ENCODE results near the gene POLA2. TPM values are rescaled to one million over a fixed set of nuclear protein-coding genes. Genes with fewer than 3 reads are reported as not detected.

Gene POLA2
- total and polyA plus RNA-seq, 4 donors, result 1.5 to 6.1 (median 3.2) TPM

DNA sequence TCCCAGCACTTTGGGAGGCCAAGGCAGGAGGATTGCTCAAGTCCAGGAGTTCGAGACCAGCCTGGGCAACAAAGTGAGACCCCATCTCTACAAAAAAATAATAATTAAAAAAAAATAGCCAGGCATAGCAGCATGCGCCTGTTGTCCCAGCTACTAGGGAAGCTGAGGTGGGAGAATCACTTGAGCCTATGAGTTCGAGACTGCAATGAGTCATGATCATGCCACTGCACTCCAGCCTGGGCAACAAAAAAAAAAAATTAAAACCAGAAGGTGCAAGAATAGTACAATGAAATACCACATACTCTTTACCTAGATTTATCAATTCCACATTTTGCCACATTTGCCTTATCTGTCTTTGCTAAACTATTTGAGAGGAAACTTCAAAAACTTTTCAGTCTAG is 80.1 kb downstream of the POLA2 start:
- 98% methylated on average over 3 of the region's 3 CpGs for WGBS
- no peak overlapping the region for H3K9ac ChIP-seq (ENCODE audit: low read depth in 1 of 2, low read length in 2 of 2)
- TF ChIP-seq YY1 (IDR thresholded peaks at IDR 0.05) (no peak), FOXA1 (IDR thresholded peaks at IDR 0.05) (no peak), TAF1 (conservative IDR thresholded peaks at IDR 0.05) (no peak), GABPA (IDR thresholded peaks at IDR 0.05 in 1 of 2, conservative IDR thresholded peaks at IDR 0.05 in 1 of 2) (no peak), EGR1 (IDR thresholded peaks at IDR 0.05; ENCODE audit: low read depth in 2 of 2) (no peak), RXRA (IDR thresholded peaks at IDR 0.05) (no peak), HNF4A (conservative IDR thresholded peaks at IDR 0.05) (no peak), RAD21 (IDR thresholded peaks at IDR 0.05) (no peak), ATF3 (IDR thresholded peaks at IDR 0.05) (no peak), FOXA2 (IDR thresholded peaks at IDR 0.05) (no peak), ZBTB33 (IDR thresholded peaks at IDR 0.05) (no peak), NR2F2 (IDR thresholded peaks at IDR 0.05) (no peak), HNF4G (IDR thresholded peaks at IDR 0.05) (no peak), JUND (IDR thresholded peaks at IDR 0.05) (no peak), REST (IDR thresholded peaks at IDR 0.05) (no peak), SP1 (IDR thresholded peaks at IDR 0.05) (no peak)
- TF ChIP-seq, protein P1, sequence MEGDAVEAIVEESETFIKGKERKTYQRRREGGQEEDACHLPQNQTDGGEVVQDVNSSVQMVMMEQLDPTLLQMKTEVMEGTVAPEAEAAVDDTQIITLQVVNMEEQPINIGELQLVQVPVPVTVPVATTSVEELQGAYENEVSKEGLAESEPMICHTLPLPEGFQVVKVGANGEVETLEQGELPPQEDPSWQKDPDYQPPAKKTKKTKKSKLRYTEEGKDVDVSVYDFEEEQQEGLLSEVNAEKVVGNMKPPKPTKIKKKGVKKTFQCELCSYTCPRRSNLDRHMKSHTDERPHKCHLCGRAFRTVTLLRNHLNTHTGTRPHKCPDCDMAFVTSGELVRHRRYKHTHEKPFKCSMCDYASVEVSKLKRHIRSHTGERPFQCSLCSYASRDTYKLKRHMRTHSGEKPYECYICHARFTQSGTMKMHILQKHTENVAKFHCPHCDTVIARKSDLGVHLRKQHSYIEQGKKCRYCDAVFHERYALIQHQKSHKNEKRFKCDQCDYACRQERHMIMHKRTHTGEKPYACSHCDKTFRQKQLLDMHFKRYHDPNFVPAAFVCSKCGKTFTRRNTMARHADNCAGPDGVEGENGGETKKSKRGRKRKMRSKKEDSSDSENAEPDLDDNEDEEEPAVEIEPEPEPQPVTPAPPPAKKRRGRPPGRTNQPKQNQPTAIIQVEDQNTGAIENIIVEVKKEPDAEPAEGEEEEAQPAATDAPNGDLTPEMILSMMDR (IDR thresholded peaks at IDR 0.05; ENCODE audit: low read depth, low read length, missing input control), result no peak
- no peak overlapping the region for H3K4me3 ChIP-seq (ENCODE audit: low read depth in 1 of 3, low read length in 3 of 3)
- H3K9me3 ChIP-seq (ENCODE audit: control insufficient read depth in 4 of 4, low read length in 3 of 4), result no peaks in the 10 kb centered on the region
- no peak overlapping the region for H3K27ac ChIP-seq (ENCODE audit: low read depth in 1 of 2, low read length in 2 of 2)
- peaks cover 12 to 61% (median 58%) of the 10 kb centered on the region in 4 donors for H3K36me3 ChIP-seq (ENCODE audit: control insufficient read depth in 4 of 4, insufficient read depth in 3 of 4, low read depth in 1 of 4, low read length in 3 of 4)
- no peaks in the 10 kb centered on the region for H3K4me1 ChIP-seq (ENCODE audit: control insufficient read depth in 4 of 4, insufficient read depth in 4 of 4, low read length in 3 of 4)
- H3K27me3 ChIP-seq (ENCODE audit: control insufficient read depth in 4 of 4, insufficient read depth in 4 of 4, low read length in 3 of 4), result no peaks in the 10 kb centered on the region
- DNase-seq (ENCODE audit: low spot score), result no peak

Other genes starting within 250 kb of the POLA2 start
- gene ARL2, start 247.8 kb upstream of the POLA2 start, total RNA-seq, result 10 to 100 TPM; 10.8 to 17.1 TPM
- 10 to 100 TPM; 12.9 to 19.5 TPM for gene ARL2, start 247.8 kb upstream of the POLA2 start, polyA plus RNA-seq
- gene SNX15, start 234.5 kb upstream of the POLA2 start, total RNA-seq, result 1 to 10 TPM; 4.5 to 7.2 TPM
- gene SNX15, start 234.5 kb upstream of the POLA2 start, polyA plus RNA-seq, result 1 to 10 TPM; 4.8 to 6.7 TPM
- gene SAC3D1, start 220.8 kb upstream of the POLA2 start, total RNA-seq, result 1 to 10 TPM; 3.8 to 7.9 TPM
- gene SAC3D1, start 220.8 kb upstream of the POLA2 start, polyA plus RNA-seq, result 1 to 10 TPM; 6.1 to 7.4 TPM
- gene NAALADL1, start 203.4 kb upstream of the POLA2 start, total RNA-seq, result 1 to 10 TPM; 1.2 to 2.1 TPM
- gene NAALADL1, start 203.4 kb upstream of the POLA2 start, polyA plus RNA-seq, result 1 to 10 TPM; 1.6 to 1.7 TPM
- gene CDCA5, start 177.9 kb upstream of the POLA2 start, total RNA-seq, result 10 to 100 TPM in 1 of 2 donors, under 1 TPM in 1; 0.17 to 12.0 TPM
- 1 to 10 TPM in 1 of 2 donors, under 1 TPM in 1; 0.72 to 2.7 TPM for gene CDCA5, start 177.9 kb upstream of the POLA2 start, polyA plus RNA-seq
- gene ZFPL1, start 177.7 kb upstream of the POLA2 start, total RNA-seq, result 10 to 100 TPM; 12.3 to 14.4 TPM
- 10 to 100 TPM; 18.1 to 19.2 TPM for gene ZFPL1, start 177.7 kb upstream of the POLA2 start, polyA plus RNA-seq
- 100 to 1,000 TPM; 102 to 158 TPM for gene VPS51, start 165.7 kb upstream of the POLA2 start, total RNA-seq
- gene VPS51, start 165.7 kb upstream of the POLA2 start, polyA plus RNA-seq, result 10 to 100 TPM; 33.2 to 66.0 TPM
- 100 to 1,000 TPM in 1 of 2 donors, 10 to 100 TPM in 1; 69.4 to 337 TPM for gene TM7SF2, start 150.1 kb upstream of the POLA2 start, total RNA-seq
- 100 to 1,000 TPM in 1 of 2 donors, 10 to 100 TPM in 1; 39.0 to 109 TPM for gene TM7SF2, start 150.1 kb upstream of the POLA2 start, polyA plus RNA-seq
- gene ZNHIT2, start 144.3 kb upstream of the POLA2 start, total RNA-seq, result 1 to 10 TPM; 2.2 to 4.9 TPM
- 10 to 100 TPM in 1 of 2 donors, 1 to 10 TPM in 1; 7.4 to 13.9 TPM for gene ZNHIT2, start 144.3 kb upstream of the POLA2 start, polyA plus RNA-seq
- gene FAU, start 139.8 kb upstream of the POLA2 start, total RNA-seq, result 100 to 1,000 TPM; 199 to 332 TPM
- 100 to 1,000 TPM; 393 to 535 TPM for gene FAU, start 139.8 kb upstream of the POLA2 start, polyA plus RNA-seq
- 10 to 100 TPM; 31.7 to 39.2 TPM for gene MRPL49, start 139.6 kb upstream of the POLA2 start, total RNA-seq
- gene MRPL49, start 139.6 kb upstream of the POLA2 start, polyA plus RNA-seq, result 10 to 100 TPM; 31.1 to 47.2 TPM
- 100 to 1,000 TPM in 1 of 2 donors, 10 to 100 TPM in 1; 19.9 to 210 TPM for gene SYVN1, start 127.4 kb upstream of the POLA2 start, total RNA-seq
- gene SYVN1, start 127.4 kb upstream of the POLA2 start, polyA plus RNA-seq, result 10 to 100 TPM; 41.1 to 72.1 TPM
- gene SPDYC, start 91.7 kb upstream of the POLA2 start, total RNA-seq, result under 1 TPM in 1 of 2 donors, not detected in 1; 0.08 TPM
- gene SPDYC, start 91.7 kb upstream of the POLA2 start, polyA plus RNA-seq, result 1 to 10 TPM in 1 of 2 donors, under 1 TPM in 1; 0.52 to 1.1 TPM
- gene CAPN1, start 80.0 kb upstream of the POLA2 start, total RNA-seq, result 100 to 1,000 TPM in 1 of 2 donors, 10 to 100 TPM in 1; 81.7 to 183 TPM
- 10 to 100 TPM; 39.6 to 48.4 TPM for gene CAPN1, start 80.0 kb upstream of the POLA2 start, polyA plus RNA-seq
- gene CDC42EP2, start 52.9 kb downstream of the POLA2 start, total RNA-seq, result 1 to 10 TPM; 1.9 to 3.4 TPM
- 1 to 10 TPM; 1.8 to 2.0 TPM for gene CDC42EP2, start 52.9 kb downstream of the POLA2 start, polyA plus RNA-seq
- gene DPF2, start 71.9 kb downstream of the POLA2 start, total RNA-seq, result 10 to 100 TPM; 12.8 to 14.8 TPM
- 10 to 100 TPM in 1 of 2 donors, 1 to 10 TPM in 1; 9.2 to 10.0 TPM for gene DPF2, start 71.9 kb downstream of the POLA2 start, polyA plus RNA-seq
- gene TIGD3, start 92.8 kb downstream of the POLA2 start, total RNA-seq, result under 1 TPM; 0.17 to 0.33 TPM
- under 1 TPM in 1 of 2 donors, not detected in 1; 0.08 TPM for gene TIGD3, start 92.8 kb downstream of the POLA2 start, polyA plus RNA-seq
- gene SLC25A45, start 120.7 kb downstream of the POLA2 start, total RNA-seq, result 1 to 10 TPM; 5.1 to 6.8 TPM
- gene SLC25A45, start 120.7 kb downstream of the POLA2 start, polyA plus RNA-seq, result 1 to 10 TPM; 4.5 to 5.6 TPM
- gene FRMD8, start 124.7 kb downstream of the POLA2 start, total RNA-seq, result 10 to 100 TPM; 20.7 to 22.8 TPM
- gene FRMD8, start 124.7 kb downstream of the POLA2 start, polyA plus RNA-seq, result 1 to 10 TPM; 2.8 to 9.4 TPM
- 1,000 to 10,000 TPM in 1 of 2 donors, 10 to 100 TPM in 1; 29.6 to 1,968 TPM for gene NEAT1, start 160.8 kb downstream of the POLA2 start, total RNA-seq
- 100 to 1,000 TPM in 1 of 2 donors, 10 to 100 TPM in 1; 50.2 to 111 TPM for gene NEAT1, start 160.8 kb downstream of the POLA2 start, polyA plus RNA-seq
- 1,000 to 10,000 TPM; 3,688 to 8,306 TPM for gene MALAT1, start 237.1 kb downstream of the POLA2 start, total RNA-seq
- gene MALAT1, start 237.1 kb downstream of the POLA2 start, polyA plus RNA-seq, result 1,000 to 10,000 TPM in 1 of 2 donors, 10 to 100 TPM in 1; 11.9 to 3,868 TPM